AG08395 (cell line): ENCODE results near the gene PRKCG.
"Not testable (repeated sequence)": the region's sequence is repeated elsewhere in the genome, so short reads cannot be mapped to it uniquely, and the experiment has no call there.

Source experiments
- DNase-seq: peaks from one replicate; pipeline ENCODE4 v3.0.0; 2012; ENCODE audit warnings: mixed read lengths, low spot score

Gene PRKCG

DNA sequence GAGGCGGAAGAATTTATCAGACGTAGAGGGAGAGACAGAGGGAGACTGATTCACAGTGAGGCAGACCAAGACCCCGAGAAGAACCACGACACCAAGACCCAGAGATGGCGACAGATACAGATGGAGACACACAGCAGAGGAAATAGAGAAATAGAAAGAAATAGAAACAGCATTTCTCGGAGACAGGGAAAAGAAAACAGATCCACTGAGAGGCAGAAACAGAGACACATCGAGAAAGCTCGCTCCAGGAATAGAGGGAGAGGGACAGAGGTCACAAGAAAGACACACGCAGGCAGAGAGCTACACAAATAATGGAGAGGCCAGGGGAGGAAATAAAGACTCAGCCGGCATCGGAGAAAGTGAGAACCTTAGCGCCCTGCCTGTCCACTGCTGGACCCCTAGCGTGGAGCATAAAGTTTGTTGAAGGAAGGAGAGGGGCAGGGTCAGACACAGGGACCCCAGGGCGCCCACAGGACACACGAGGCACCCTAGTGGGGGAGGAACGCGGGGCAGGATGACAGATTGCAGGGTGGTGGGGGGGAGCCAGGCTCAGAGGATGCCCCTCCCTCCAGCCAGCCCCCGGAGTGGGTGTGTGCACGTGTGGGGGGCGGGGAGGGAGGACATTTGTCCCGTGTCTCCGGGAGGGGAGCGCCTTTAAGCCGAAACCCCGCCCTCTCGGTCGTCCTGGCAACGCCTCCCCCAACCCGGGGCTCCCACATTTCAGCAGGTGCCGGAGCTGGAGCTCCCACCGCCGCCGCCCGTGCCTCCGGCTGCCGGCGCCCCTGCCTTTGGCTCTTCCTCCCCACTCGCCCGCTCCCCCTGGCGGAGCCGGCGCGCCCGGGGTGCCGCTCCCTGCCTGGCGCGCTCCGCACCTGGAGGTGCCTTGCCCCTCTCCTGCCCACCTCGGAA is at the start of gene PRKCG:
Gene PRKCG (plus strand): TSS at position 716 of the 909 bp plus-strand sequence. CDS start 298 bp downstream, outside the sequence.
- DNase-seq: no peak

DNA sequence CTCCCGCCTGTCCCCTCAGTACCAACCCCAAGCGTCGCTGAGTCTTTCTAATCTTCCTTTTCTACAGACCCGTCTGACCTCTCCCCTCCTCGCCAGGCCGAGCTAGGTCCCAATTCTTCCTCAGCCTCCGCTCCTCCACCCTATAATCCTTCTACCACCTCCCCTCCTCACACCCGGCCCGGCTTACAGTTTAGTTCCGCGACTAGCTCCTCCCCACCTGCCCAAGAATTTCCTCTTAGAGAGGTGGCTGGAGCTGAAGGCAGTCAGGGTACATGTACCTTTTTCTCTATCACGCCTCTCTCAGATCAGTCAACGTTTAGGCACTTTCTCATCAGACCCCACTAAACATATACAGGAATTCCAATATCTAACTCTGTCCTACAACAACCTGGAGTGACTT is 49.1 kb upstream of the PRKCG start:
- DNase-seq: not testable (repeated sequence)

DNA sequence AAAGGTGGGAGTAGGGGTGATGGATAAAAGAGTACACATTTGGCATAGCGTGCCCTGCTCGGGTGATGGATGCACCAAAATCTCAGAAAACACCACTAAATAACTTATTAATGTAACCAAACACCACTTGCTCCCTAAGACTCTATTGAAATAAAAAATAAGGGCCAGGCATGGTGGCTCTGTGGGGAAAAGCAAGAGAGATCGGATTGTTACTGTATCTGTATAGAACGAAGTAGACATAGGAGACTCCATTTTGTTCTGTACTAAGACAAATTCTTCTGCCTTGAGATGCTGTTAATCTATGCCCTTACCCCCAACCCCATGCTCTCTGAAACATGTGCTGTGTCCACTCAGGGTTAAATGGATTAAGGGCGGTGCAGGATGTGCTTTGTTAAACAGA is 43.6 kb upstream of the PRKCG start:
- not testable (repeated sequence) for DNase-seq

DNA sequence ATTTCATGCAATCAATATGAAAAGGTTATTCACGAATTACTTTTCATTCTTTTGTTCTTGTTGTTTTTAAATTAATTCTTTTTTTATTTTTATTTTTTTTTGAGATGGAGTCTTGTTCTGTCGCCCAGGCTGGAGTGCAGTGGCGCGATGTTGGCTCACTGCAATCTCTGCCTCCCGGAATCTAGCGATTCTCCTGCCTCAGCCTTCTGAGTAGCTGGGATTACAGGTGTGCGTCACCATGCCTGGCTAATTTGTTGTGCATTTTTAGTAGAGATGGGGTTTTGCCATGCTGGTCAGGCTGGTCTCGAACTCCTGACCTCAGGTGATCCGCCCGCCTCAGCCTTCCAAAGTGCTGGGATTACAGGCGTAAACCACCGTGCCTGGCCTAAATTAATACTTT is 41.8 kb upstream of the PRKCG start:
- DNase-seq: not testable (repeated sequence)

DNA sequence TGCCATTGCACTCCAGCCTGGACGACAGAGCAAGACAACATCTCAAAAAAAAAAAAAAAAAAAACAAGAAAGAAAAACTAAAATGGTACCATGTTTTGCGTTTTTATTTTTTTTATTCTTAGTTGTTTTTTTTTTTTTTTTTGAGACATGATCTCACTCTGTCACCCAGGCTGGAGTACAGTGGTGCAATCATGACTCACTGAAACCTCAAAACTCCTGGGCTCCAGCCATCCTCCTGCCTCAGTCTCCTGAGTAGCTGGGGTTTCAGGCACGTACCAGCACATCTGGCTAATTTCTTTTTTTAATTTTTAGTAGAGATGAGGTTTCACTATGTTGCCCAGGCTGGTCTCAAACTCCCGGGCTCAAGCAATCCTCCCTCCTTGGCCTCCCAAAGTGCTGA is 41.1 kb upstream of the PRKCG start:
- DNase-seq: not testable (repeated sequence)

DNA sequence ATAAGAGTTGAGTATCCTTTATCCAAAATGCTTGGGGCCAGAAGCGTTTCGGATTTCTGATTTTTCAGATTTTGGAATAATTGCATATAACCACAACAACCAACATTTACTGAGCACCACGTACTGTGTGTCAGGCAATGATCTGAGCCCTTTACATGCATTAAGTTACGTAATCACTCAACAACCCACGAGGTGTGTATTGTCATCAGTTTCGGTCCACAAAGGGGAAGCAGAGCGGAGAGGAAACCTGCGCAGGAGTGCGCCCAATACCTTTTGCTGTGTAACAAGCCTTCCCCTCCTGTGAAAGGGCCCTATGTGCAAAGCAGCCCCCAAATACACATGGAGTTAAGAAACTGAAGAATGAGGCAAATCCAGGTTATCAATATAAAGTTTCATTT is 37.1 kb upstream of the PRKCG start:
- no peak for DNase-seq

DNA sequence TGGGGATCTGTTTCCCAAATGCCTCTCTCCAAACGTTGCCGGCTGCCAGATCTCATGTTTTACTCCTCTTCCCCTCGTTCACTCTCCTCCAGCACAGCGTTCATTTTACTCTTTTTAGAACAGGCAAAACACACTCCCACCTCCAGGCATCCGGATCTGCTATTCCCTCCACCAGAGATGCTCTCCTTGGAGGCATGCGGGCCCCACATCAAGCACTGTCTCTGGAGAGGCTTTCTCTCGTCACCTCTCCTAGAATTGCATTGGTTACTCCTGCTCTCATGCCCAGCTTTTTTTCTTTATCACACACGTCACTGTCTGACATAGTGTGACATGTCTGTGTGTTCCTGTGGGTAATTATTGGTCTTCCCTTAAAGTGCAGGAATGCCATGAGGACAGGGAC is 34.4 kb upstream of the PRKCG start:
- no peak for DNase-seq

DNA sequence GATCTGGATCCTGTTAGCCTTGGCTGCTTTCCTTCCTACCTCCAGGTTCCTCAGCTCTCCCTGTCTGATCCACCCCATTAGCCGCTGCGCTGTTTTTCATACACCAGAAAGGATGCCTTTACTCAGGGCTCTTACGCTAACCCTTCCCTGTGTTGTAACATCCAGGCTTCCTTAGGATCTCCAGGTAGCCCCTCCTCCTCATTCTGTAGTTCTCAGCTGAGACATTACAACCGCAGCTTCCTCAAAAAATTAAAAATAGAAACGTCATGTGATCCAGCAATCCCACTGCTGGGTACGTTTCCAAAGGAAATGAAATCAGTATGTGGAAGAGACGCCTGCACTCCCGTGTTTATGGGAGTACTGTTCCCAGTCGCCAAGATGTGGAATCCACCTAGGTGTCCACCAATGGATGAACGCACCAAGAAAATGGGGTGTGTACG is 32.7 kb upstream of the PRKCG start:
- peak; percentile 62 for DNase-seq

DNA sequence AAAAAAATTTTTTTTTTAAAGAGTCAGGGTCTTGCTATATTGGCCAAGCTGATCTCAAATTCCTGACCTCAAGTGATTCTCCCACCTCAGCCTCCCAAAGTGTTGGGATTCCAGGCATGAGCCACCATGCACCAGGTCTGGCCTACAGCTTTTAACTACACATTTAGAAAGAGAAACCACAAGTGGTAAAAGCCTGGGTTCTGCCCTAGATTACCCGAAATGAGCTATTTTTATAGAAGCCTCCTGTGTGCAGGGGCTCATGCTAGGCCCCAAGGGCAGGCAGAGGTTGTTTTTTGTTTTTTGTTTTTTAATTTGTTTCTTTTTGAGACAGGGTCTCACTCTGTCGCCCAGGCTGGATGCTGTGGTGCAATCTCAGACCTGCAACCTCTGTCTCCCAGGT is 28.3 kb upstream of the PRKCG start:
- DNase-seq: no peak

DNA sequence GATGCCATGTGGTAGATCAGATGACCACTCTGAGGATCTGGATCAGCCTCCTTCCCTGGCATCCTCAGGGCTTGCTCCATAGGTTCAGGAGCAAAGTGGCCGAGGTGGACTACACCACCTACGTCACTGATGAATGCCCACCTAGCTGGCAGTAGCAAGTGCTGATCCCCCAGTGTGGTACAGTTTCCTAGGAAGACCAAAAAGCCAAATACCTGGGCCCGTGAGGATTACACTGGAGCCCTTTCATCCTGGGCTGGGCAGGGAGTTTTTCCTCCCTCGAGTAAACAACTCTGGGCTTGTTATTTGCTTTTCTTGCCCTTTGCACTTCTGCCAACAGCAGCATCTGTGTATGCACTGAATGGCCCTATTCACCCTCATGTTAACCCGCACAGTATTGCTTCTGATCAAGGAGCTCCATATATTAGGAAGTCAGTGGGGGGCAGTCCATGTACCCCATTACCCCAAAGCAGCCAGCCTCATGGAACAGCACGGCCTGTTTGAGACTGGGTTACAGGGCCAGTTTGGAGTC is 17.6 kb upstream of the PRKCG start:
- DNase-seq: no peak

DNA sequence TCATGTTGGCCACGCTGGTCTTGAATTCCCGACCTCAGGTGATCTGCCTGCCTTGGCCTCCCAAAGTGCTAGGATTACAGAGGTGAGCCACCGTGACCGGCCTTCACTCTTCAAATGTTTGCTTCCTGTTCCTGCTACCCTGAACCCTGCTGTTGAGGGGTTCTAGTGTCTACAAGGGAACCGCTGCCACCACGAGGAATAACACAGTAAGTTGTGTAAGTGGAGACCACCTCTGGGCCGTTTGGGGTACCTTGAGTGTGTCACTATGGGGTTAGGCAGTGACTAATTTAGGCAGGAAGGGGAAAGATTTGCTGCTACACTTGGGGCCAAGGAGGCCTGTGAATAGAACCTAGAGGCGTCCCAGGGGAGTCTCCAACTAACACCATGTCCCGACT is 16.5 kb upstream of the PRKCG start:
- DNase-seq: no peak

DNA sequence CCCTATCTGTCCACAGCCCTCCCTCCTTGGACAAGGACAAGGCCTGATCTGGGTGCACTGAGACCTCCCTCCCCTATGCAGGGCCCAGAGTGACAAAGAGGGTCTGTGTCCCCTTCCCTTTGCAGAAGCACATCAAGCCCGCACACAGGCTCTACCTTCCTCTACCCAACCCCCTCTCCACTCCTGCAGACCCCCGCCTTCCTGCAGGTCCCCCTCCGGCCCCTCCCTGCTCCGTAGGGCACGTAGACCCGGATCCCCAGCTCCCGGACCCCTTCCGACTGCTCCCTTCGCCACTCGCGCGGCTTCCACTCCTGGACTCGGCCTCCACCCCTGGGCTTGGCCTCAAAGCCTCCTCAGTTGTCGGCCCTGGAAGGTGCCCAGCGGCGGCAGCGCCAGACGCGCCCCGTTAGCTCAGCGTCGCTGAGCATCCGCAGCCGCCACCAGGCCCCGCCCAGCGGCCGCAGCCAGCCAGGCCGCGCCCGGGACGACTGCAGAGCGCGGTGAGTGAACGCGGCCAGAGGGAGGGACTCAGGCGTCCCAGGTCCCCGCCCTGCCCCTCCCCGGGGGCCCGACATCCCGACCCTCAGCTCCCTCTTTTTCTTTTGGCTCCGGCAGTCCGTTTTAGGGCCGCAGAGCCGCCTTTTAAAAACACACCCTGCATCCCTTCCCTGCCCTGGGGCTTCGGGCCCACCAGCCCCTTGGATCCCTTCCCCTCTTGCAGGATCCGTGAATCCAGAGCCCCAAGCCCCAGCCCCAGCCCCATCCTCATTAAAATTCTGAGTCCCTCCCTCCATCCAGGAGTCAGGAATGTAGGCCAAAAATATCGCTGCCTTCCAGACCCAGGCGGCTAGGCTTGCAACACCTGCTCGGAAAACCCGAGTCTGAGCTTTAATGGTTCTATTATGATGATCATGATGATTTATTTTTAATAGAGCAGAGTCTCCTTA is 15.8 kb upstream of the PRKCG start:
- DNase-seq: peak; percentile 81

DNA sequence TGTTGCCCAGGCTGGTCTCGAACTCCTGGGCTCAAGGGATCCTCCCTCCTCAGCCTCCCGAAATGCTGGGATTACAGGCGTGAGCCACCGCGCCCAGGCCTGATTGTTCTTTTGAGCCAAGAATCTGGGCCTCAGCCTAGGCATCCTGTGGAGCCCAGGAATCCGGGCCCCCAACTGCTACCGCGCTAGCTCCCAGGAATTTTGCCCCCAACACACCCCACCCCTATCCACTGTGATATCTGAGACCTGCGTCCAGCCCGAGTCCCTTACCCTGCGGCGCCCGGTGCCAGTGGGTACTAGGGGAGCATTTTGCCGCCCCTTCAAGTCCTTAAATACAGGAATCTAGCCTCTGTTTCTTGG is 15.2 kb upstream of the PRKCG start:
- no peak for DNase-seq

DNA sequence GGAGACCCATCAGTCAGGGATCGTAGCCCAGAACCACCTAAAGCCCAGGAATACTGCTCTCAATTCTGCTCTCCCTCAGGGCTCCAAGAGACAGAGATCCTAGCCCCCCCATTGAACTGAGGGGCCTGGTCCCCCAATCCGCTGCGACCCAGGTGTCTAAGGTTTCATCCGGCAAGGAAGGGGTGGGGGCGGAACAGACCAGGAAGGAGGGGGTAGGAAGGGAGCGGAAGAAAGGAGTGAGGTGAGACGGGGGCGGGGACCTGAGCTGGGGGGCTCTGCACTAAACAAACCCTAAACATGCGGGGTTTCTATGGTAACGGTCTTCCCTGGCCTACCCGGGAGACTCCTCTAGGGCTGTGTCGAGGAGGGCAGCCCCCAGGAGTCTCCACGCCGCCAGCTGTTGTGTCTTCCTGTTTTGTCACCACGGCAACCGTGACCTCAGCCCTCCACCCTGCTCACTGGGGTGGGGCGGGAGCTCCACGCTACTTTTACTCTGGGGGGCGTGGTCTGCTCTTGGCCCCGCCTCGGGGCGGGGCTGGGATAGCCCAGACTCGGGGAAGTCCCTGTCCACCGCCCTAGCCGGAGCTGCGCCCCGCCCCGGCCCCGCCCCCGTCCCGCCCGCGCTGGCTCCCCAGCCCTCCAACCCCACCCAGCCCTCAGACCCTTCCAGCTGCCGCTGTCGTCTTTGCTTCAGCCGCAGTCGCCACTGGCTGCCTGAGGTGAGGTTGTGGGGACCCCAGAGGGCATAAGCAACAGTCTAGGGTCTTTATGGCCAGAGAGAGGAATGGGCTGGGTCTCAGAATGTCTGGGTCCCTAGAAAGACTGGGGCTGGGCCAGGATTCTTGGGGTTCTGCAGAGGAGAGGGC is 14.5 kb upstream of the PRKCG start, which contains the start of gene MYADM:
Gene MYADM (plus strand): TSS at position 659 of the 866 bp plus-strand sequence. CDS start 5,647 bp downstream, outside the sequence.
- peak; percentile 99 for DNase-seq

DNA sequence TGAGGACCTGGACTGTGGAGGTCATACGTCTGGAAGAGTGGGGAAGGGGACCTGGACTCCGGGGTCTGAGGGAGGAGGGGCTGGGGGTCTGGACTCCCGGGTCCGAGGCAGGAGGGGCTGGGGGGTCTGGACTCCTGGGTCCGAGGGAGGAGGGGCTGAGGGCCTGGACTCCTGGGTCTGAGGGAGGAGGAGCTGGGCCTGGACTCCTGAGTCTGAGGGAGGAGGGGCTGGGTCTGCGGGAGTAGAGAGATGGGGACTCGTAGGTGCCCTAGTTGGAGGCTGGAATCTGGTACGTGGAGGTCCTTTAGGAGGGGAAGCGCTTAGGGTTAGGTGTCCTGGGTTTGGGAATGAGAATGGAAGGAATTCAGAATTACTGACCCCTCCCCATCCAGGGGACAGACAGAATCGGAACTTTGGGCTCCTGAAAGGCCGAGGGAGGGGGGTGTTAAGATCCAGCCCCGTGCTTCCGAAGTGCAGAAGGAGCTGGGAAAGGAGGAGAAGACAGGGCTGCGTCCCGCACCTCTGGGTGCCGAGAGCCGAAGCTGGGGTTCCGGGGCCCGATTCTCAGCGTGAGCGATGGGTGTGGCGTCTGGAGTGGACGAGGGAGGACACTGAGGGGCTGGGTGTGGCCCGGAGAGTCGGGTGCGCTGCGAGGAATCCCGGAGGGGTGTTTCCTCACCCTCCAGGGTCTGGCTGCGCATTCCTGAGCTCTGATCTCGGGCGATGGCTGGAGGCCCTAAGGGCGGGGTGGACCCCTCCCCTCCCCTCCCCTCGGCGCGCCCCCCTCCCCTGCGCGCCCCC is 13.7 kb upstream of the PRKCG start:
- DNase-seq: peak; percentile 56

DNA sequence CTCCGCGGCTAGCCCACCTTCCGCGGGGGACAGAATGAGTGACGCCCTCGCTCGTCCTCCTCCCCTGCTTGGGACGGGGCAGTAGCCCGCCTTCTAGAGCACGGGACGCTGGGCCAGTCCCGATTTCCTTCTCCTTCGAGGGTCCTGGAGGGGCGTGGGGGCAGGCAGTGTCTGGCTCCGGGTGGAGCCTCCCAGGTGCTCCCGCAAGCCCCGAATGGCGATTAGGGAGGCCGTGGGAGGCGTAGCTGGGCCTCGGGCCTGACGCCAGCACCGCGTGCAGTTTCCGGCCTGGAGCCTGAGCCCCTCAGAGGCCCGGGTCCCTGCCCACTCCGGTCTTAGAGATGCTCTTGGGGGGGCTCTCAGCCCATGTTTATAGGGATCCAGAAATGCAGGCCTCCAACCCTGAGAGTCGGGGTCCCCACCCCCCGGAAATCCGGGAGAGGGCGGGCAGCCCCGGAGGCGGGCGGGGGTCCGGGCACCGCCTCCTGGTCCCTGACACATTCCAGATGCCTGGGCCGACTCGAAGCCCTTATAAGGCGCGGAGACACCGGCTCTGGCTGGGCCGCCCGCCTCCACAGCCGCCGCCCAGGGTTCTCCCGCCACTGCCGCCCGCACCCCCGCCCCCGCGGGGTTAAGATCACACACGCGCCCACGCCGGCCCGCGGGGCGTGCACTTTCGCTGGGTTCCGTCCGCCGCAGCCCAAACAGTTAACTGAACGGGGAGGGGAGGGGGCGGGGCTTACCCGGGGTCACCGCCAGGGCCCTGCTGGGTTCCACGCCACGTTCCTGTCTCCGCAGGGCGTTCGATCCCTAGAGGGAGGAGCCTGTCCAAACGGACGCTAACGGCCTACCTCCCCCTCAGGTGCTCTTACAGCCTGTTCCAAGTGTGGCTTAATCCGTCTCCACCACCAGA is 12.8 kb upstream of the PRKCG start:
- DNase-seq: peak; percentile 80

DNA sequence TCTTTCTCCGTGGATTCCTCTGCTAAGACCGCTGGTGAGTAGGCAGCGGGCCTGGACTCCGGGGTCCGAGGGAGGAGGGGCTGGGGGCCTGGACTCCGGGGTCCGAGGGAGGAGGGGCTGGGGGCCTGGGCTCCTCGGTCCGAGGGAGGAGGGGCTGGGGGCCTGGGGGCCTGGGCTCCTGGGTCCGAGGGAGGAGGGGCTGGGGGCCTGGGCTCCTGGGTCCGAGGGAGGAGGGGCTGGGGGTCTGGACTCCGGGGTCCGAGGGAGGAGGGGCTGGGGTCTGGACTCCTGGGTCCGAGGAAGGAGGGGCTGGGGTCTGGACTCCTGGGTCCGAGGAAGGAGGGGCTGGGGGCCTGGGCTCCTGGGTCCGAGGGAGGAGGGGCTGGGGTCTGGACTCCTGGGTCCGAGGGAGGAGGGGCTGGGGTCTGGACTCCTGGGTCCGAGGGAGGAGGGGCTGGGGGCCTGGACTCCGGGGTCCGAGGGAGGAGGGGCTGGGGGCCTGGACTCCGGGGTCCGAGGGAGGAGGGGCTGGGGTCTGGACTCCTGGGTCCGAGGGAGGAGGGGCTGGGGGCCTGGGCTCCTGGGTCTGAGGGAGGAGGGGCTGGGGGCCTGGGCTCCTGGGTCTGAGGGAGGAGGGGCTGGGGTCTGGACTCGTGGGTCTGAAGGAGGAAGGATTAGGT is 12.1 kb upstream of the PRKCG start:
- DNase-seq: not testable (repeated sequence)

DNA sequence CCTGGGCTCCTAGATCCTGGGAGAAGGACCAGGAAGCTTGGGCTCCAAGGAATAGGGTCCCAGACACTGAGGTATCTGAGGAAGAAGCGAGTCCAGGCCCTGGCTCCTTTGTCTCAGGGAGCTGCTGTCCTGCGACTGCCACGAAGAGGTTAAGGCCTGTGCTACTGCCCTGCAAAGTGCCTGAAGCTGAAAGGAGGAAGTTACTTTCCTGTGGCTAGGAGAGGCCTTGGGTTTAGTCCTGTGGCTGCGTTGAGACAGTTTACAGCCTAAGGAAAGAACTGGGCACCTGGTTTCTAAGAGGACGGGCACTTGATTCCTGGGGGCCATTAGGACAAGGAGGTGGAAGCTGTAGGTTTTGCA is 11.5 kb upstream of the PRKCG start:
- peak; percentile 3 for DNase-seq

DNA sequence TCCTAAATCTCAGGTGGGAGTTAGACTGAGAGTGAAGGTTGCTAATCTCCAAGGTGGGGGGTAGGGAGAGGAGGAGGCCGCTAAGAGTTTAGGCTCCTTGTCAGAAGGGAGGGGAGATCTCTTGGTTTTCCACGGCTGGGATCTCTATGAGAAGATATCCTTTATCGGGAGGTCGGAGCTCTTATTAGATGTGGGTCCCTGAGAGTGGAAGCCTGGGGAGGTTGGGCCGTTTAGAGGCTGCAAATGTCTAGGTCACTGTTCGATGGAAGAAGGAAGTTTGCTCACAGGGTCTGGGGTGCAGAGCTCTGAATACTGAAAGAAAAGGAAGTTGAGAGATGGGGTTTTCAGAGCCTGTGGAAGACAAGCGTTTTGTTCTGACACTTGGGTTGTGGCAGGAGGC is 10.5 kb upstream of the PRKCG start:
- DNase-seq: no peak
